HEK293T (cell line): ENCODE measurements around the gene GNLY.

Experiments
- CTCF ChIA-PET: fragments of 350-600 bp; formaldehyde crosslinking; extraction: SDS; loops from one replicate; lab custom pipeline; 2021; ENCODE audit warnings: antibody characterized with exemption, inconsistent platforms; lab: Yijun Ruan, JAX
- POLR2A ChIA-PET: fragments of 350-600 bp; formaldehyde crosslinking; extraction: SDS; loops from one replicate; lab custom pipeline; 2020; ENCODE audit warnings: antibody characterized with exemption, inconsistent platforms; lab: Yijun Ruan, JAX
- DNase-seq: peaks from one replicate; pipeline ENCODE4 v3.0.0; 2012; ENCODE audit warnings: mixed read lengths; ENCODE audit errors: extremely low spot score
- ARNT ChIP-seq: fragments of 450-650 bp; IDR thresholded peaks from 2 replicates; pipeline ENCODE4 v1.6.1; 2017; ENCODE audit warnings: mild to moderate bottlenecking
- BHLHE40 ChIP-seq: fragments of 450-650 bp; IDR thresholded peaks from 2 replicates; pipeline ENCODE4 v1.6.1; 2016; ENCODE audit warnings: mild to moderate bottlenecking, moderate library complexity, borderline replicate concordance
- CTBP1 ChIP-seq: fragments of 450-650 bp; IDR thresholded peaks from 2 replicates; pipeline ENCODE4 v1.6.1; 2016; ENCODE audit warnings: borderline replicate concordance
- ELF4 ChIP-seq: fragments of 450-650 bp; IDR thresholded peaks from 2 replicates; pipeline ENCODE4 v1.6.1; 2017; ENCODE audit warnings: antibody characterized with exemption
- FOXA1 ChIP-seq: fragments of 450-650 bp; IDR thresholded peaks from 2 replicates; pipeline ENCODE4 v1.6.1; 2016; ENCODE audit warnings: mild to moderate bottlenecking
- FOXK2 ChIP-seq: fragments of 450-650 bp; IDR thresholded peaks from 2 replicates; pipeline ENCODE4 v1.6.1; 2016; ENCODE audit warnings: mild to moderate bottlenecking
- FOXM1 ChIP-seq: fragments of 450-650 bp; IDR thresholded peaks from 2 replicates; pipeline ENCODE4 v1.6.1; 2017; ENCODE audit warnings: mild to moderate bottlenecking, borderline replicate concordance
- HDGF ChIP-seq: fragments of 450-650 bp; IDR thresholded peaks from 2 replicates; pipeline ENCODE4 v1.6.1; 2017; ENCODE audit warnings: antibody characterized with exemption, borderline replicate concordance
- L3MBTL2 ChIP-seq: fragments of 450-650 bp; conservative IDR thresholded peaks from 2 replicates; pipeline ENCODE4 v1.6.1; 2016; ENCODE audit warnings: mild to moderate bottlenecking
- LEF1 ChIP-seq: fragments of 450-650 bp; IDR thresholded peaks from 2 replicates; pipeline ENCODE4 v1.6.1; 2017; ENCODE audit warnings: mild to moderate bottlenecking, borderline replicate concordance
- NFRKB ChIP-seq: fragments of 450-650 bp; IDR thresholded peaks from 2 replicates; pipeline ENCODE4 v1.6.1; 2016; ENCODE audit warnings: mild to moderate bottlenecking, moderate library complexity
- PKNOX1 ChIP-seq: fragments of 450-650 bp; IDR thresholded peaks from 2 replicates; pipeline ENCODE4 v1.6.1; 2016
- SP1 ChIP-seq: fragments of 450-650 bp; IDR thresholded peaks from 2 replicates; pipeline ENCODE4 v1.6.1; 2017
- SUZ12 ChIP-seq: fragments of 450-650 bp; IDR thresholded peaks from 2 replicates; pipeline ENCODE4 v1.6.1; 2016; ENCODE audit warnings: mild to moderate bottlenecking
- TARDBP ChIP-seq: fragments of 450-650 bp; IDR thresholded peaks from 2 replicates; pipeline ENCODE4 v1.6.1; 2016
- ZNF384 ChIP-seq: fragments of 450-650 bp; IDR thresholded peaks from 2 replicates; pipeline ENCODE4 v1.6.1; 2016

The GNLY gene

GRCh38 chr2:85684380-85684779 lies 9.8 kb upstream of the GNLY start:
- no peak for DNase-seq
- no peak for TF ChIP-seq SP1
- no peak for TF ChIP-seq TARDBP
- TF ChIP-seq LEF1 = no peak
- TF ChIP-seq FOXM1 = no peak
- no peak for TF ChIP-seq ZNF384
- no peak for TF ChIP-seq BHLHE40
- TF ChIP-seq SUZ12 = no peak
- no peak for TF ChIP-seq FOXK2
- TF ChIP-seq L3MBTL2 = no peak
- no peak for TF ChIP-seq NFRKB
- ChIA-PET CTCF (no interaction called here), POLR2A (no interaction called here)

- no peak for DNase-seq
- CTCF ChIA-PET = no interaction called here
- TF ChIP-seq ELF4 (no peak), HDGF (no peak), ARNT (no peak), ZNF384 (no peak), TARDBP (no peak), CTBP1 (no peak)
- POLR2A ChIA-PET = no interaction called here
Measured at GRCh38 chr2:85684806-85685205, 9.4 kb upstream of the GNLY start.

GRCh38 chr2:85690932-85691331 lies 3.2 kb upstream of the GNLY start:
- TF ChIP-seq ELF4 = no peak
- no peak for TF ChIP-seq FOXM1
- TF ChIP-seq FOXA1 = no peak
- TF ChIP-seq SUZ12 = no peak
- no peak for TF ChIP-seq LEF1
- no peak for TF ChIP-seq PKNOX1
- TF ChIP-seq ZNF384 = no peak
- TF ChIP-seq TARDBP = no peak
- TF ChIP-seq SP1 = no peak
- TF ChIP-seq BHLHE40 = no peak
- TF ChIP-seq CTBP1 = no peak
- TF ChIP-seq ARNT = no peak
- TF ChIP-seq FOXK2 = no peak
- TF ChIP-seq HDGF = no peak
- TF ChIP-seq L3MBTL2 = no peak
- ChIA-PET POLR2A (no interaction called here), CTCF (no interaction called here)
- DNase-seq = no peak

GRCh38 chr2:85692039-85692645 lies 2.0 kb upstream of the GNLY start:
- ChIA-PET CTCF (no interaction called here), POLR2A (no interaction called here)
- DNase-seq = no peak
- no peak for TF ChIP-seq PKNOX1
- TF ChIP-seq ZNF384 = no peak
- TF ChIP-seq CTBP1 = no peak
- TF ChIP-seq SP1 = no peak
- TF ChIP-seq FOXK2 = no peak
- TF ChIP-seq L3MBTL2 = no peak
- TF ChIP-seq HDGF = no peak

- no peak for TF ChIP-seq ZNF384
- TF ChIP-seq L3MBTL2 = no peak
- POLR2A ChIA-PET = no interaction called here
- no peak for DNase-seq
- CTCF ChIA-PET = no interaction called here
Measured at GRCh38 chr2:85695121-85695520, 963 bp downstream of the GNLY start.

- TF ChIP-seq CTBP1 (no peak), ARNT (no peak), L3MBTL2 (no peak), SP1 (no peak), ELF4 (no peak), LEF1 (no peak), FOXM1 (no peak), HDGF (no peak), FOXK2 (no peak), ZNF384 (no peak)
- ChIA-PET POLR2A (no interaction called here), CTCF (interaction anchor here (0.5 kb wide), 1 partner anchor 15 kb away, joined by 3 read pairs; no protein-coding TSS in a partner anchor)
- DNase-seq = no peak
Measured at GRCh38 chr2:85695691-85696668, 1.8 kb downstream of the GNLY start.
